BLaER1 treated with 17β-estradiol and CSF1 and Interleukin-3, amounts not matched to agents 10 nM and 100 nM (cell line): ENCODE measurements around the gene CYP4B1.

ENCODE experiments used
- H3K27ac ChIP-seq, 11 experiments: shearing (Covaris generic); formaldehyde crosslinking; 2 replicates each; pipeline ENCODE4 v1.8.1; 2022
- H3K27me3 ChIP-seq, 11 experiments: shearing (Covaris generic); formaldehyde crosslinking; 2 replicates each; pipeline ENCODE4 v1.8.1; 2022
- H3K36me3 ChIP-seq, 11 experiments: shearing (Covaris generic); formaldehyde crosslinking; 2 replicates each; pipeline ENCODE4 v1.8.1; 2022
- H3K4me1 ChIP-seq, 10 experiments: shearing (Covaris generic); formaldehyde crosslinking; 2 replicates each; pipeline ENCODE4 v1.8.1; 2022
- H3K4me2 ChIP-seq, 11 experiments: shearing (Covaris generic); formaldehyde crosslinking; 2 replicates each; pipeline ENCODE4 v1.8.1; 2022
- H3K4me3 ChIP-seq, 10 experiments: shearing (Covaris generic); formaldehyde crosslinking; 2 replicates each; pipeline ENCODE4 v1.8.1; 2022
- H3K9ac ChIP-seq, 11 experiments: shearing (Covaris generic); formaldehyde crosslinking; 2 replicates each; pipeline ENCODE4 v1.8.1; 2022
- H3K9me3 ChIP-seq, 11 experiments: shearing (Covaris generic); formaldehyde crosslinking; replicated peaks in 1 of 11; 2 replicates each; pipeline ENCODE4 v1.8.1; 2022
- H4K20me1 ChIP-seq, 11 experiments: shearing (Covaris generic); formaldehyde crosslinking; 2 replicates each; pipeline ENCODE4 v1.8.1; 2022
- Cebpa-rat ChIP-seq, 11 experiments: shearing (Covaris generic); IDR thresholded peaks; 2 replicates each; pipeline ENCODE4 v1.8.1; 2022

The CYP4B1 gene

DNA sequence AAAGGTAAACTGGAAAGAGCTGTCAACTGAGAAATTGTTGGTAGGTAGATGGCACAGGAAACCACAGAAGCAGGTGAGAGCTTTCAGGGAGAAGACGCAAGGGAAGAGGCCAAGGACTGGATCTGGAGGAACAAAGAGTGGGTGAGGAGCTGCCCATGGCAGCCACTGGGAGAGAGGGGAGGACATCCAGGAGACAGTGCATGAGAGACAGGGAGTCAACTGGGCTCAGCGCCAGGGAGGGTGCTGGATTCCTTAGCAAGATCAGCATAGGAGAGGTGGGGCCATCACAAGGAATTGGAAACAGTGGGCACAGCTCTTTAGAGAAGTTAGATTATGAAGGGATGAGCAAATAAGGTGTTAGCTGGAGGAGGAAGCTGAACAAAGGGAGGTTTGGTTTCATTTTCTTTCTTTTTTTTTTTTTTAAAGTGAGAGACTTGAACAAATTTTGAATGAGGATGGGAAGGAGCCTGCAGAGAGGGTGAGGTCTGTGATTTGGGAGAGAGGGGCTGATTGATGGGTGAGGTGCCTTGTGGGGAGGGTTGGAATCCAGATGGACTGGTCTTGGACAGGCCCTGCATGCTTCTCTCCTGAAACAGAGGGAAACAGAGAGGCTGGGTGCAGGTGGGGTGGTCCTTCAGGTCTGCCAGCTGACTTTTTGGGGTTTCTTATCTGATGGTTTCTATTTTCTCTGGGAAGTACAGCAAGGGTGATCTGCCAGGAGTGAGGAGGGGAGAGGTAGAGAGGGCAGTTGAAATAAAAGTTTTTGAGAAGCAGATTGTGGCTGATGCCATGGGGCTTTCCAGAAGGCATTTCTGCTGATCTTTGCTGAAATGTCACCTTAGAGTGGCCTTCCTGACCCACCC is 5.4 kb downstream of the CYP4B1 start:
- Histone ChIP-seq H4K20me1 (no peaks in the 10 kb centered on the region), H3K9ac (no peak overlapping the region), H3K9me3 (peaks cover 2 to 8% (median 3%) of the 10 kb centered on the region in 11 experiments; a peak in 16 of 22 replicates), H3K36me3 (no peaks in the 10 kb centered on the region), H3K27me3 (no peaks in the 10 kb centered on the region), H3K4me3 (no peak overlapping the region), H3K27ac (no peak overlapping the region), H3K4me2 (no peak overlapping the region), H3K4me1 (peaks cover 8 to 20% (median 12%) of the 10 kb centered on the region in 10 experiments; a peak in 19 of 20 replicates)
- no peak for TF ChIP-seq Cebpa-rat (IDR thresholded peaks at IDR 0.05)

DNA sequence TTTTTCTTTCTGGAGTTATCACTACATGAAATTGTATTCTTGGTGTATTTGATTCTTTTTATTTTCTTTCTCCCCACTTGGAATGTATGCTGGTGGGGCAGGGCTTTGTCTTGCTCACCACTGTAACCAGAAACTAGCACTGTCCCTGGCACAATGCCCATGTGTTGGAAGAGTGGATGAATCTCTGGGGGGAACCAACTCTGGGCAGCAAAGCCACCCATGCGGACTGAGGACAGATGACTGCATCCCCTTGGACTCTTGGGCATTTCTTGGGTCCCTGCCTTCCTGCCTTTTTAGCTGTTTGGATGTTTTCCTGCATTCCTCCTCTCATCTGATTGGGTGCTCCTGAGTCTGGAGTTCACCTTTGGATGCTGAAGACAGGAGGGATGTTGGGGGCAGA is 6.1 kb downstream of the CYP4B1 start:
- no peak overlapping the region for H3K4me2 ChIP-seq
- H3K9me3 ChIP-seq = peaks cover 5 to 15% (median 9%) of the 10 kb centered on the region in 11 experiments; a peak in 17 of 22 replicates
- no peak overlapping the region for H3K9ac ChIP-seq
- H3K27ac ChIP-seq = no peak overlapping the region
- no peak overlapping the region for H3K4me3 ChIP-seq
- peaks cover 8 to 20% (median 12%) of the 10 kb centered on the region in 10 experiments; a peak in 19 of 20 replicates for H3K4me1 ChIP-seq
- no peaks in the 10 kb centered on the region for H4K20me1 ChIP-seq
- no peaks in the 10 kb centered on the region for H3K27me3 ChIP-seq
- H3K36me3 ChIP-seq = no peaks in the 10 kb centered on the region
- no peak for TF ChIP-seq Cebpa-rat (IDR thresholded peaks at IDR 0.05)

DNA sequence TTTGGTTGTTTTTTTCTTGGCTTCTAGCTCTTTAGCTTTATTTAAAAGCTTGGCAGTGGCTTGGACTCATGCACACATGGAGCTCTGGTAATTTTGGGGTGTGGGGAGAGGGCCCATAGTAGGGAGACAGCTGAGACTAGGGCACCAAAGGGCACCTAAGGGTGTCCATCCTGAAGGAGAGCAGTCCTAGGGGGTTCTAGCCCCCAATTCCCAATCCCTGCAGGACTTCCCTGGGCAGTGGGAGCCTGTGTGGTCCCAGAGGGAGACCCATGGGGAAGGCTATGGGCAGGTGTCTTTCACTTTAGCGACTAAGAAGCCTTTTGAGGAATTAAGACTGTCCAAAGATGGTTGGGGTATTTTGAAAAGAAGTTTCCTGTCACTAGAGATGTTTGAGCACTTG is 6.9 kb downstream of the CYP4B1 start:
- H3K36me3 ChIP-seq = no peaks in the 10 kb centered on the region
- TF ChIP-seq Cebpa-rat (IDR thresholded peaks at IDR 0.05) = no peak
- no peak overlapping the region for H3K4me3 ChIP-seq

DNA sequence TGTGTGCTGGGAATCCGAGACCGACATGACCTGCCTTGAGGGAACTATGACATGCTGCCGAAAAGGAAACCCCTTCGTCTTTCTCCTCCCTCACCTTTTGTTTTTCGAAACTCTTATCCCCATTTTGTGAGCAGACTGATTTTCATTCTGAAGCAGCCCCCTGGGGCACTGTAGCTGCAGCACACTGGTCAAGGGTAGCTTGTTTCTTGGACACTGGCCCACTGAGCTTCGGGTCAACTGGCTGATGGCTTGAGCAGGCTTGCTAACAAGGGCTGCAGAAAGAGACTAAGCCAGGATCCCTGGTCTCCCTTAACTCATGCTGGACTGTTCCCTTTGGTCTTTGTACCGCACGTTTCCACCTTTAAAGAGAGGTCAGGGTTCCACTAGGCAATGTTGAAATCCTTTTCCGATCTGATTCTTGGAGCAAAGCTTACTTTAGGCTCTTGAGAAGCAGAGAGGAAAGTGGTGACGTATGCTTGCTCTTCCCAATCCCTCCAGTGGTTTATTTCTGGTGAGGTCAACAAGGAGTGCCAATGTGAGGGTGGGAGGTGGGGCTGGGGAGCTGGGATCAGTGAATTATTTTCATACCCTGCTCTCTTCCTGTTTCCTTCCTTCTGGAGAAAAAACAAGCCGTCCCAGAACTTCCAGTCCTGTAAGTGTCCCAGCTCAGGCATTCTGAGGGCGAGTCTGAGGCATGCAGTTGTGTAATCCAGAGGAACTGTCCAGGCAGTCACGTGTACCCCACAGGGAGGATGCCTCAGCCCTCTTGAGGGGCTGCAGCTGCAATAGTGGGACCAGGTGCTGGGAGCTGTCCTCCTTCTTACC is 7.6 kb downstream of the CYP4B1 start:
- no peak for TF ChIP-seq Cebpa-rat (IDR thresholded peaks at IDR 0.05)
- Histone ChIP-seq H3K27ac (no peak overlapping the region), H3K36me3 (no peaks in the 10 kb centered on the region), H4K20me1 (no peaks in the 10 kb centered on the region), H3K27me3 (no peaks in the 10 kb centered on the region), H3K9me3 (peaks cover 5 to 15% (median 9%) of the 10 kb centered on the region in 11 experiments; a peak in 17 of 22 replicates), H3K4me2 (peak overlapping the region; percentile 7 to 60 (median 43); a peak in 21 of 22 replicates), H3K4me3 (no peak overlapping the region), H3K9ac (no peak overlapping the region), H3K4me1 (peaks cover 8 to 23% (median 15%) of the 10 kb centered on the region in 10 experiments; a peak in 19 of 20 replicates)

More for the DNA sequence above, 6.9 kb downstream of the CYP4B1 start:
- H3K27ac ChIP-seq = no peak overlapping the region
- no peaks in the 10 kb centered on the region for H4K20me1 ChIP-seq
- peaks cover 8 to 20% (median 12%) of the 10 kb centered on the region in 10 experiments; a peak in 19 of 20 replicates for H3K4me1 ChIP-seq
- no peaks in the 10 kb centered on the region for H3K27me3 ChIP-seq
- H3K9me3 ChIP-seq = peaks cover 5 to 15% (median 9%) of the 10 kb centered on the region in 11 experiments; a peak in 17 of 22 replicates
- H3K4me2 ChIP-seq = 0 out of 22 replicates have a peak overlapping the region, but pooled peaks of 3 of the 11 experiments have one; percentile 34 to 55 (median 42)
- H3K9ac ChIP-seq = no peak overlapping the region

DNA sequence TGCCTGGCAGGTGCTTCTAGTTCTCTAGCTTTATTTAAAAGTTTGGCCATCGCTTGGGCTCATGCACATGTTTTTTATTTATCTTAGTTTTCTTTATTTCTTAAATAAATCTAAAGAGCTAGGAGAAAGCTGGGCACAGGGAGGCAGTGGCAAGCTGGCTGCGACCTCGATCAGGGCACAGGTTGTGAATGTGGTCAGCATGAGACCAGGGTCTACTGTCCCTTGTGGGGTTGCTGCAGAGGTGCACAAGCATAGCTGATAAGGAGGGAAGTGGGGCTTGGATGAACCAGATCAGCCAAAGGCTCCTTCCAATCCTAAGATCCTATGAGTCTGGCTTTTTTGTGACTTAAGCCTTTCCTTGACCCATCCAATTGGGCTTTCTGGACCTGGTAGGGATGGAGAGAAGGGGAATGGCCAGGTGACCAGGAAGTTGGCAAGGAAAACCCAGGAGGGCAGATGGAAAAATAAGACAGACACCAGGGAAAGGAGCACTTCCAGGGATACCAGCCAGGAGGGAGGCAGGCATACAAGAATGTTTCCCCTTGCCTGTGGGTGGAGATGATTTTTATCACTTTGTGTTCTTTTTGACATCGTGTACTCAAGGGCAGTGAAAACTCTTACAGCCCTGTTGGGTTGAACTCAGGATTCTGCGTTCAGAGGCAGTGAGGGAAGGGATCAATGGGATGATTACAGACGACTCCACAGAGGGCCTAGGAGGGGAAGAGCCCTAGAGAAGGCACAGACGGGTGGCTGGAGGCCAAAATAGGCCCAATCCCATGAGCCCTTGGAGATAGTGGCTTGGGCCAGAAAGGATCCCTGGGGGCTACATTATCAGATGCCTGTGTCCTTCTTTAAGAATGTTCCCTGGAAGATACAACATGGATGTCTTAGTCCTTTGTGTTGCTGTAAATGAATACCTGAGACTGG is 8.5 kb downstream of the CYP4B1 start:
- no peak overlapping the region for H3K4me3 ChIP-seq
- peaks cover 5 to 15% (median 9%) of the 10 kb centered on the region in 11 experiments; a peak in 17 of 22 replicates for H3K9me3 ChIP-seq
- H3K27me3 ChIP-seq = no peaks in the 10 kb centered on the region
- H3K9ac ChIP-seq = no peak overlapping the region
- peaks cover 9 to 32% (median 24%) of the 10 kb centered on the region in 10 experiments for H3K4me1 ChIP-seq
- no peaks in the 10 kb centered on the region for H3K36me3 ChIP-seq
- H3K4me2 ChIP-seq = peak overlapping the region; percentile 7 to 60 (median 43); a peak in 19 of 22 replicates
- TF ChIP-seq Cebpa-rat (IDR thresholded peaks at IDR 0.05) = no peak
- no peaks in the 10 kb centered on the region for H4K20me1 ChIP-seq
- no peak overlapping the region for H3K27ac ChIP-seq

DNA sequence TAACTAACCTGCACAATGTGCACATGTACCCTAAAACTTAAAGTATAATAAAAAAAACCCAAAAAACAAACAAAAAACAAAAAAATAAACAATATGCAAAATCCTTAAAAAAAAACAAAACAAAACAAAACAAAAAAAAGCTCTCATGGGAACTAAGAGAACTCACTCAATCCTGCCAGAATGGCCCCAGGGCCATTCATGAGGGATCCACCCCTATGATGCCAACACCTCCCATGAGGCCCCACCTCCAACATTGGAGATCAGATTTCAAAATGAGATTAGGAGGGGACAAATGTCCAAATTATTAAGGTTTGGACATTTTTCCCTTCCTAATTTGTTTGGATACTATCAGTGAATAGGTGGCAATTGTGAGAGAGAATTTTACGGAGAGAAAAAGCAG is 10.2 kb downstream of the CYP4B1 start:
- H3K27me3 ChIP-seq = no peaks in the 10 kb centered on the region
- H3K27ac ChIP-seq = no peak overlapping the region
- H3K9me3 ChIP-seq = peaks cover 5 to 15% (median 9%) of the 10 kb centered on the region in 11 experiments; a peak in 17 of 22 replicates
- no peak overlapping the region for H3K4me3 ChIP-seq
- TF ChIP-seq Cebpa-rat (IDR thresholded peaks at IDR 0.05) = no peak
- no peaks in the 10 kb centered on the region for H4K20me1 ChIP-seq
- H3K4me2 ChIP-seq = no peak overlapping the region
- no peaks in the 10 kb centered on the region for H3K36me3 ChIP-seq
- peaks cover 9 to 38% (median 30%) of the 10 kb centered on the region in 10 experiments for H3K4me1 ChIP-seq
- no peak overlapping the region for H3K9ac ChIP-seq

DNA sequence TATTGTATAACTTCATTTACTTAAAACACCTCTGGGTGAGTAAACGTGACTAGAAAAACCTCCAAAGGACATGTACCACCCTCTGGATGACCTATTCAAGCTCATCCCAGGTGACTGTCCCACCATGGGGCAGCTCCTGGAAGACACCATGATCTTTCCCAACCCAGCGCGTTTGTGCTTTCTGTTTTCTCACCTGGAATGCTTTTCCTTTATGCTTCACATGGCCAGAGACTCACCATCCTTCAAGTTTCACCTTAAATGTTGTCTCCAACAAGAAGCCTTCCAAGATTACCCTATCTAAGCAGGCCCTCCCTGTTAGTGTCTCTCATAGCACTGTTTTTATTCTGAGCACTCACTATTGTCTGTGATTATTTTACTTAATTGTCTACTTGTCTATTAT is 11.1 kb downstream of the CYP4B1 start:
- H3K4me3 ChIP-seq = no peak overlapping the region
- peaks cover 9 to 38% (median 30%) of the 10 kb centered on the region in 10 experiments; a peak in 19 of 20 replicates for H3K4me1 ChIP-seq
- TF ChIP-seq Cebpa-rat (IDR thresholded peaks at IDR 0.05) = no peak
- peaks cover 5 to 15% (median 9%) of the 10 kb centered on the region in 11 experiments; a peak in 17 of 22 replicates for H3K9me3 ChIP-seq
- no peaks in the 10 kb centered on the region for H3K27me3 ChIP-seq
- no peaks in the 10 kb centered on the region for H3K36me3 ChIP-seq
- H3K4me2 ChIP-seq = no peak overlapping the region
- H4K20me1 ChIP-seq = no peaks in the 10 kb centered on the region
- H3K9ac ChIP-seq = no peak overlapping the region
- H3K27ac ChIP-seq = no peak overlapping the region

DNA sequence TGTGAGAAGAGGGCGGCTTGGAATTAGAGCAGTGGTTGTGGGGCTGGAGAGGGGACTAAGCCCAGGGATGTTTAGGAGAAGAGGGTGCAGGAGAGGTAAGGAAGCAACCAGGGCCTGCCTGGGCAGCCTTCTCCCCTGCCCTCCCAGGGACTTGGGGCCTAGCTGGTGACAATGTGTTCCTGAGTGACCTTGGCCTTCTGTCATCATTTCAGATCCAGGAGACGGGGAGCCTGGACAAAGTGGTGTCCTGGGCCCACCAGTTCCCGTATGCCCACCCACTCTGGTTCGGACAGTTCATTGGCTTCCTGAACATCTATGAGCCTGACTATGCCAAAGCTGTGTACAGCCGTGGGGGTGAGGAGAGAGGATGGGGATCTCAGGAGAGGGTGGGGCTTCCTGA is 11.8 kb downstream of the CYP4B1 start:
- H3K27me3 ChIP-seq = no peaks in the 10 kb centered on the region
- H3K9me3 ChIP-seq = peaks cover 5 to 15% (median 9%) of the 10 kb centered on the region in 11 experiments; a peak in 17 of 22 replicates
- TF ChIP-seq Cebpa-rat (IDR thresholded peaks at IDR 0.05) = no peak
- no peak overlapping the region for H3K4me2 ChIP-seq
- no peaks in the 10 kb centered on the region for H4K20me1 ChIP-seq
- no peak overlapping the region for H3K4me3 ChIP-seq
- no peak overlapping the region for H3K9ac ChIP-seq
- H3K27ac ChIP-seq = no peak overlapping the region
- no peaks in the 10 kb centered on the region for H3K36me3 ChIP-seq
- H3K4me1 ChIP-seq = peaks cover 9 to 38% (median 30%) of the 10 kb centered on the region in 10 experiments; a peak in 19 of 20 replicates
